ENCODE data around the gene GABRB2.

The GABRB2 gene

GRCh38 chr5:161295721-161296250 is 250.7 kb downstream of the GABRB2 start:
- Mint-ChIP-seq H3K4me1 (no peaks in the 10 kb centered on the region), H3K27ac (no peak overlapping the region), H3K27me3 (ENCODE audit: low read depth) (no peaks in the 10 kb centered on the region), H3K9me3 (peaks cover 2% of the 10 kb centered on the region), H3K4me3 (no peak overlapping the region), H3K36me3 (ENCODE audit: low read depth) (no peaks in the 10 kb centered on the region)
- TF ChIP-seq CTCF (IDR thresholded peaks at IDR 0.05; ENCODE audit: unreplicated experiment in 3 of 3): no peak

GRCh38 chr5:161288071-161288470 is 258.5 kb downstream of the GABRB2 start:
- no peaks in the 10 kb centered on the region for H3K4me1 Mint-ChIP-seq
- no peak for TF ChIP-seq CTCF (IDR thresholded peaks at IDR 0.05; ENCODE audit: unreplicated experiment in 3 of 3)
- no peak overlapping the region for H3K27ac Mint-ChIP-seq
- H3K4me3 Mint-ChIP-seq: no peak overlapping the region
- H3K9me3 Mint-ChIP-seq: no peaks in the 10 kb centered on the region
- H3K27me3 Mint-ChIP-seq (ENCODE audit: low read depth): peaks cover 7% of the 10 kb centered on the region
- no peaks in the 10 kb centered on the region for H3K36me3 Mint-ChIP-seq (ENCODE audit: low read depth)

- no peak for TF ChIP-seq CTCF (IDR thresholded peaks at IDR 0.05; ENCODE audit: unreplicated experiment in 3 of 3)
- no peaks in the 10 kb centered on the region for H3K36me3 Mint-ChIP-seq (ENCODE audit: low read depth)
- H3K9me3 Mint-ChIP-seq: no peaks in the 10 kb centered on the region
- peaks cover 7% of the 10 kb centered on the region for H3K27me3 Mint-ChIP-seq (ENCODE audit: low read depth)
- no peaks in the 10 kb centered on the region for H3K4me1 Mint-ChIP-seq
- no peak overlapping the region for H3K27ac Mint-ChIP-seq
- H3K4me3 Mint-ChIP-seq: no peak overlapping the region
These were observed 259.1 kb downstream of the GABRB2 start for GRCh38 chr5:161287436-161287835.

- Mint-ChIP-seq H3K9me3 (no peaks in the 10 kb centered on the region), H3K36me3 (ENCODE audit: low read depth) (no peaks in the 10 kb centered on the region), H3K27ac (no peak overlapping the region), H3K27me3 (ENCODE audit: low read depth) (peaks cover 7% of the 10 kb centered on the region), H3K4me1 (no peaks in the 10 kb centered on the region), H3K4me3 (no peak overlapping the region)
- TF ChIP-seq CTCF (IDR thresholded peaks at IDR 0.05; ENCODE audit: unreplicated experiment in 3 of 3): no peak
These were observed 260.4 kb downstream of the GABRB2 start for GRCh38 chr5:161286066-161286655.

- Mint-ChIP-seq H3K9me3 (peaks cover 3% of the 10 kb centered on the region), H3K27ac (no peak overlapping the region), H3K36me3 (ENCODE audit: low read depth) (no peaks in the 10 kb centered on the region), H3K4me3 (no peak overlapping the region), H3K27me3 (ENCODE audit: low read depth) (peaks cover 7% of the 10 kb centered on the region), H3K4me1 (no peaks in the 10 kb centered on the region)
- no peak for TF ChIP-seq CTCF (IDR thresholded peaks at IDR 0.05; ENCODE audit: unreplicated experiment in 3 of 3)
These were observed 262.1 kb downstream of the GABRB2 start for GRCh38 chr5:161284445-161284844.

GRCh38 chr5:161283296-161283695 is 263.2 kb downstream of the GABRB2 start:
- Mint-ChIP-seq H3K36me3 (ENCODE audit: low read depth) (no peaks in the 10 kb centered on the region), H3K4me3 (no peak overlapping the region), H3K9me3 (peaks cover 3% of the 10 kb centered on the region), H3K27ac (no peak overlapping the region), H3K4me1 (no peaks in the 10 kb centered on the region), H3K27me3 (ENCODE audit: low read depth) (peaks cover 7% of the 10 kb centered on the region)
- no peak for TF ChIP-seq CTCF (IDR thresholded peaks at IDR 0.05; ENCODE audit: unreplicated experiment in 3 of 3)
